Vagina (tissue), 2 donors: ENCODE measurements around the gene ZNF180.

Source experiments
- CTCF ChIP-seq, 3 experiments: fragments of 450-650 bp in 2 of 3; fragments of 200-600 bp in 1 of 3; sonication (generic) in 1 of 3; IDR thresholded peaks; one replicate each; pipeline ENCODE4 v1.5.1; 2017 to 2019; ENCODE audit warnings: antibody characterized with exemption in 3 of 3, mild to moderate bottlenecking in 2 of 3, moderate library complexity in 2 of 3
- POLR2A ChIP-seq, 2 donors: fragments of 450-650 bp; IDR thresholded peaks; one replicate each; pipeline ENCODE4 v1.6.1; 2017; ENCODE audit warnings: antibody characterized with exemption in 2 of 2, mild to moderate bottlenecking in 2 of 2, moderate library complexity in 2 of 2
- POLR2AphosphoS5 ChIP-seq, 2 donors: sonication (generic); formaldehyde crosslinking; IDR thresholded peaks; one replicate each; pipeline ENCODE4 v1.9.0; 2017; ENCODE audit warnings: antibody characterized with exemption in 2 of 2, mild to moderate bottlenecking in 2 of 2, low read depth in 1 of 2; ENCODE audit not compliant: insufficient read depth in 1 of 2

GRCh38 chr19:44529536-44529935 lies 29.2 kb upstream of the ZNF180 start, which contains the start of gene CEACAM20:
- TF ChIP-seq CTCF (IDR thresholded peaks at IDR 0.05) (no peak), POLR2AphosphoS5 (IDR thresholded peaks at IDR 0.05; ENCODE audit: insufficient read depth in 1 of 2, low read depth in 1 of 2) (no peak), POLR2A (IDR thresholded peaks at IDR 0.05) (no peak)
